GM12872 (cell line): ENCODE data around the gene MRPL44.
A peak's percentile ranks its signal among the peaks of the same experiment; 100 is the strongest.

ENCODE experiments used
- CTCF ChIP-seq: IDR thresholded peaks from 3 replicates; pipeline ENCODE4 v1.5.1; 2011; ENCODE audit warnings: low read depth, mild to moderate bottlenecking, low read length, moderate library complexity; ENCODE audit not compliant: insufficient read depth

Gene MRPL44

GRCh38 chr2:223969315-223969714 is 12.1 kb downstream of the MRPL44 start:
- no peak for TF ChIP-seq CTCF

GRCh38 chr2:223969856-223970255 is 12.6 kb downstream of the MRPL44 start:
- TF ChIP-seq CTCF = no peak

- peak; percentile 76 for TF ChIP-seq CTCF
Observed at GRCh38 chr2:223970343-223971128, 13.3 kb downstream of the MRPL44 start.

- TF ChIP-seq CTCF = no peak
Observed at GRCh38 chr2:223971731-223972130, 14.5 kb downstream of the MRPL44 start.

- no peak for TF ChIP-seq CTCF
Observed at GRCh38 chr2:223972656-223973102, 15.4 kb downstream of the MRPL44 start.

- no peak for TF ChIP-seq CTCF
Observed at GRCh38 chr2:223973606-223974005, 16.3 kb downstream of the MRPL44 start.

GRCh38 chr2:223976635-223977226 is 19.5 kb downstream of the MRPL44 start:
- no peak for TF ChIP-seq CTCF
